ENCODE measurements around the gene FDXR. TPM values are rescaled to one million over a fixed set of nuclear protein-coding genes. Genes with fewer than 3 reads are reported as not detected.

FDXR gene
- total RNA-seq, 1 donor from 2014 or later = 4.5 TPM

- DNase-seq (no peak), ATAC-seq (no peak)
- intact Hi-C loops (cut with micrococcal nuclease) = no loop called here
Observed at GRCh38 chr17:74901353-74902135, 28.8 kb upstream of the FDXR start.

GRCh38 chr17:74900208-74900607 is 27.4 kb upstream of the FDXR start:
- no peak for DNase-seq
- intact Hi-C loops (cut with micrococcal nuclease) = no loop called here
- no peak for ATAC-seq

GRCh38 chr17:74898376-74898946 is 25.7 kb upstream of the FDXR start:
- ATAC-seq (no peak), DNase-seq (no peak)
- intact Hi-C loops (cut with micrococcal nuclease) = no loop called here

- intact Hi-C loops (cut with micrococcal nuclease) = no loop called here
- ATAC-seq (no peak), DNase-seq (no peak)
Observed at GRCh38 chr17:74893936-74894671, 21.3 kb upstream of the FDXR start.

- DNase-seq = no peak
- peak; percentile 43 for ATAC-seq
- intact Hi-C loops (cut with micrococcal nuclease) = no loop called here
Observed at GRCh38 chr17:74892974-74893911, 20.4 kb upstream of the FDXR start, which contains the start of gene FADS6. TSS of gene FADS6 (minus strand) at chr17:74893633. CDS start at chr17:74893595, 38 bp downstream.

GRCh38 chr17:74892013-74892841 is 19.4 kb upstream of the FDXR start:
- DNase-seq = no peak
- intact Hi-C loops (cut with micrococcal nuclease) = no loop called here
- ATAC-seq = no peak

GRCh38 chr17:74890554-74890953 is 17.8 kb upstream of the FDXR start:
- intact Hi-C loops (cut with micrococcal nuclease) = no loop called here
- ATAC-seq (no peak), DNase-seq (no peak)

- DNase-seq (no peak), ATAC-seq (no peak)
- intact Hi-C loops (cut with micrococcal nuclease) = no loop called here
Observed at GRCh38 chr17:74888469-74888868, 15.7 kb upstream of the FDXR start.

GRCh38 chr17:74883241-74883745 is 10.5 kb upstream of the FDXR start:
- intact Hi-C loops (cut with micrococcal nuclease) = no loop called here
- DNase-seq (no peak), ATAC-seq (peak; percentile 37)

GRCh38 chr17:74882517-74883240 is 9.9 kb upstream of the FDXR start:
- ATAC-seq (no peak), DNase-seq (no peak)
- intact Hi-C loops (cut with micrococcal nuclease) = no loop called here

- intact Hi-C loops (cut with micrococcal nuclease) = no loop called here
- DNase-seq (no peak), ATAC-seq (no peak)
Observed at GRCh38 chr17:74881073-74881472, 8.3 kb upstream of the FDXR start.

- intact Hi-C loops (cut with micrococcal nuclease) = no loop called here
- DNase-seq = no peak
- ATAC-seq = peak; percentile 7
Observed at GRCh38 chr17:74879308-74879707, 6.5 kb upstream of the FDXR start.

- DNase-seq = no peak
- intact Hi-C loops (cut with micrococcal nuclease) = no loop called here
- ATAC-seq = no peak
Observed at GRCh38 chr17:74878658-74879057, 5.9 kb upstream of the FDXR start.

- intact Hi-C loops (cut with micrococcal nuclease) = no loop called here
- DNase-seq = no peak
- peak; percentile 13 for ATAC-seq
Observed at GRCh38 chr17:74877592-74878548, 5.1 kb upstream of the FDXR start.

- ATAC-seq = no peak
- DNase-seq = no peak
- intact Hi-C loops (cut with micrococcal nuclease) = no loop called here
Observed at GRCh38 chr17:74875977-74876593, 3.3 kb upstream of the FDXR start.
